KOPT-K1 (cell line): ENCODE measurements around the gene INO80.

Experiments
- H3K27ac ChIP-seq: fragments of 200-600 bp; sonication (generic); 2 replicates; pipeline ENCODE4 v1.5.1; 2016; ENCODE audit warnings: antibody characterized with exemption, mild to moderate bottlenecking, low read depth, low read length; ENCODE audit not compliant: poor library complexity, severe bottlenecking
- H3K36me3 ChIP-seq: fragments of 200-600 bp; sonication (generic); 2 replicates; pipeline ENCODE4 v1.5.1; 2017; ENCODE audit warnings: antibody characterized with exemption, mild to moderate bottlenecking, low read length, moderate library complexity; ENCODE audit not compliant: insufficient read depth
- H3K9me3 ChIP-seq: fragments of 200-600 bp; sonication (generic); 2 replicates; pipeline ENCODE4 v1.5.1; 2017; ENCODE audit warnings: antibody characterized with exemption, low read length, mild to moderate bottlenecking; ENCODE audit not compliant: insufficient read depth, poor library complexity, severe bottlenecking

INO80 gene

DNA sequence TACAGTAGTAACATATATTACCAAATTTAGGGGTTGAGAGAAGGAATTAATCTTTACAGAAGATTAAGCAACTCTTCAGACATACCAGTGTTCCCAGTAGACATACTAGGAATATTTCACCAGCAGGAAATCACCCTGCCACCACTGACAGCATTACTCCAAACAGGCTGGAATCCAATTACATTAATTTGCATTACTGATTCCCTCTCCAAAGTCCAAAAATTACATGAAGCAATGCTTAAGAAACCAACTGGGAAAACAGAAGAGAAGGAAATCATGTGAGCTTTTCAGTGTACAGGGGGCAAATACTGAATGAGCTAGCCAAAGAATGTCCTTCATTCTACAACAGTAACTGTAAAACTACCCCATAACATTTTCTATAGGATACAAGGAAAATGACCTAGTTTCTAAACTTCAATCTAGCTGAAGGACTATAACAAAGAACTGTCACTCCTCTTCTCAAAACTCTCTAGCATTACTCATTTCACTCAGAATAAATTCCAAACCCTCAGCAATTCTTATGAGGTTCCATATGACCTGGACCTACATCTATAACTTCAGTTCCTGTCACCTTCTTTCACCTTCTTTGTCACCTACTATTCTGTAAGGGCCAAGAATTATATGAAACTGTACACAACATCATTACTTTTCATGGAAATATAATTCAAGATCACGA lies 72.7 kb downstream of the INO80 start:
- Histone ChIP-seq H3K36me3 (peaks cover 98% of the 10 kb centered on the region), H3K9me3 (no peaks in the 10 kb centered on the region), H3K27ac (no peak overlapping the region)

DNA sequence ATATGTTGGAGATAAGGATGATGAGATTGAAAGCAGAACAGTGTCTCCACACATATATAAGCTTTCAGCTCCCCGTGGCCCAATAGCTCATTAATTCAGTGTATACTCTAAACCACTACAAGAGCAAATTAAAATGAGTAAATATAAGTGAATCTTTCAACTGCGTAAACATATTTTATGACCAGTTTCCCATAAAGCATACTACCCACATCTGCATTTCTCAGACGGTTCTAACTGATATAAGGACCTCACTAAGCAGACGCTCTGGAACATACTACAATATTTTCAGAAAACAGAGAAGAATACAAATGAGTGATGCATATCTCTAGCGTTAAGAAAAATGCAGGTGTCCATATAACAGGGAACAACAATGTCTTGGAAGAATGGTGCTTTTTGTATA lies 73.2 kb downstream of the INO80 start:
- Histone ChIP-seq H3K27ac (no peak overlapping the region), H3K9me3 (no peaks in the 10 kb centered on the region), H3K36me3 (peaks cover 93% of the 10 kb centered on the region)

DNA sequence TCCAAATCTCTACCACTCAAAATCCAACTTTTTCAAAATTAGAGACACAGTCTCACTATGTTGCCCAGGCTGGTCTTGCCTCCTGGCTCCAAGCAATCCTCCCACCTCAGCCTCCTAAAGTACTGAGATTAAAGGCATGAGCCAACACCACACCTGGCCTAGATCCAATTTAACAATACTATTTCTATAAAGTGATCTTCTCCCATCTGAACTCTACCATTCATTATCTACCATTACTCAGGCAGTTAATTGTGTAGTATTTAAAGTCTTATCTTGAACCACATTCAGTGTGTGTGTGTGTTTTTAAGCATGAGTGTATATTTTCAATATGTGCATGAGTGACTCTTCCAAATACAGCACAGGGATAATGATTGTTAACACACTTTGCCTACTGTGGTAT lies 77.0 kb downstream of the INO80 start:
- Histone ChIP-seq H3K36me3 (peaks cover 63% of the 10 kb centered on the region), H3K27ac (no peak overlapping the region), H3K9me3 (no peaks in the 10 kb centered on the region)

DNA sequence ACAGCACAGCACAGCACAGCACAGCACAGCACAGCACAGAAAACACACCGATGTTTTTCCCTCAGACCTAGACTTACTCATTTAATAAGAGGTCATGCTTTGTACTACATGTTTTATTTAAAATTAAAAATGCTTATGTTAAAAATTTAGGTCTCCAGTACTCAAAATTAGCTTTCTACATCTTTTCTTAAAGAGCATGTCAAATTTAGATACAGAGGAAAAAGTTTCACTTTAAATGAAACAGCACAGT lies 84.1 kb downstream of the INO80 start:
- Histone ChIP-seq H3K27ac (no peak overlapping the region), H3K36me3 (peaks cover 66% of the 10 kb centered on the region)

DNA sequence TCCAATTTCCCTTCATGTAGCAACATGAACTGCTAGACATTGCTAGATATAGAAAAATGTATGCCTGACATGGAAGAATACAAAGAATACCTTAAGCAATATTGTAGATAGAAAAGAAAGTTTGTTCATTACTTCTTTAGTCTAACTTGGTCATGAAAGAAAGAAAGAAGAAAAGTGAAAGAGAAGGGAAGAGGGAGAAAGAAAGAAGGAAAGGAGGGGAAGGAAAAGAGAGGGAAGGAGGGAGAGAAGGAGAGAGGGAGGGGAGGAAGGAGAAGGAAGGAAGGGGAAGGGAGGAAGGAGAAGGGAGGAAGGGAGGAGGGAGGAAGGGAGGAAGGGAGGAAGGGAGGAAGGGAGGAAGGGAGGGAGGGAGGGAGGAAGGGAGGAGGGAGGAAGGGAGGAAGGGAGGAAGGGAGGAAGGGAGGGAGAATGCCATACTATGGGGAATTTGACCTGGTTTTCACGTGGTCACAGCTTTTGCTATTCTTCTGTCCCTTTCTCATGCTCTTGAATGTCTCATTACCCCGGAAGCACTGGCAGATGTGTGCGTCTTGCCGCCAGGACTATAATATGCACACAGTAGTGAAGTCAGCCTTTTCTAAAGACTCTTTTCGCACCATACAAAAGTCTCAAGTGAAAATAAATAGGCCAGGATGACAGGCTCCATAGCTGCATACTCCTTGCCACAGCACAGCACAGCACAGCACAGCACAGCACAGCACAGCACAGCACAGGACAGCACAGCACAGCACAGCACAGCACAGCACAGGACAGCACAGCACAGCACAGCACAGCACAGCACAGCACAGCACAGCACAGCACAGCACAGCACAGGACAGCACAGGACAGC lies 84.6 kb downstream of the INO80 start:
- no peak overlapping the region for H3K27ac ChIP-seq
- no peaks in the 10 kb centered on the region for H3K9me3 ChIP-seq
- peaks cover 71% of the 10 kb centered on the region for H3K36me3 ChIP-seq

More for the DNA sequence above, 84.1 kb downstream of the INO80 start:
- H3K9me3 ChIP-seq = no peaks in the 10 kb centered on the region

DNA sequence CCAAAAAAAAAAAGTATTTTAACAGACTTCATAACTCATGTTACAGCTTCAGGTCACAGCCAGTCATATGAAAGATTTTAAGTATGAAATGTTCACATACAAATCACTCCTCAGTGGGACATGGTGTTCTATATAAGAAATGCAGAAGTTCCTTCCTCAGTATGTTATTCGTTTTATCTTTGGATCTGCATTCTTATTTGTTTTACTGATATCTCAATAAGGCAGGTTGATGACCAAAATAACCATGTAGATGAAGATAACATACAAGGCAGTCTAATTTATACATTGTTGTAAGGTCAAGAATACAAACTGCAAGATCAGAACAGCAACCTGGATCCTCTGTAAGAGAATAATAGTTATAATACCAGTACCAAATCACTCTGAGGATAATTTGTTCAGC lies 87.2 kb downstream of the INO80 start:
- Histone ChIP-seq H3K27ac (no peak overlapping the region), H3K36me3 (peaks cover 85% of the 10 kb centered on the region), H3K9me3 (no peaks in the 10 kb centered on the region)

DNA sequence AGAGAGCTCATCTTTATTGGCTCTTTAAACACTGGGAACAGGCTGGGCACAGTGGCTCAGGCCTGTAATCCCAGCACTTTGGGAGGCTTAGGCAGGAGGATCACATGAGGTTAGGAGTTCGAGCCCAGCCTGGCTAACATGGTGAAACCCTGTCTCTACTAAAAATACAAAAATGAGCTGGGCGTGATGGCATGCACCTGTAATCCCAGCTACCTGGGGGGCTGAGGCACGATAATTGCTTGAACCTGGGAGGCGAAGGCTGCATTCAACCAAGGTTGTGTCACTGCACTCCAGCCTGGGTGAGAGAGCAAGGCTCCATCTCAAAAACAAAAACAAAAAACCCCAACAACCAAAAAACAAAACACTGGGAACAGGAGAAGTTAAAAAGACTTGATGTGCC lies 90.7 kb downstream of the INO80 start:
- Histone ChIP-seq H3K9me3 (no peaks in the 10 kb centered on the region), H3K27ac (no peak overlapping the region), H3K36me3 (peaks cover 92% of the 10 kb centered on the region)

DNA sequence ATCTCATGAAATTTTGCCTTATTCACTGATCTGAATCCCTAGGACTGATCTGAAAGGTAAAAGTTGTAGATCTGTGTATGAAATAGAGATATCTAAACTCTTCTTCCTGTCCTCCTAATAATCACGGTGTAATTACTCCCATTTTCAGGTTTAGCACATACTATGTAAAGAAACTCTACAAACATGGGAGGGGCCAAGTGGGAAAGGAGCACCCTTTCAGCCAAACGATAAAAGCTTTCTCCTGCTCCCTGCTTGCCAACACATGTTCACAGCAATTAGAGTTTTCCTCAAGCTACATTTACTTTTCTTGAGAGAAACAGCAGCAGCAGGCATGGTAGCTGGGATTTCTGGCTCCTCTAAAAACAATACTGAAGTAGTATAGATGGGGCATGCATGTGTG lies 91.2 kb downstream of the INO80 start:
- peaks cover 92% of the 10 kb centered on the region for H3K36me3 ChIP-seq
- no peak overlapping the region for H3K27ac ChIP-seq
- H3K9me3 ChIP-seq = no peaks in the 10 kb centered on the region

DNA sequence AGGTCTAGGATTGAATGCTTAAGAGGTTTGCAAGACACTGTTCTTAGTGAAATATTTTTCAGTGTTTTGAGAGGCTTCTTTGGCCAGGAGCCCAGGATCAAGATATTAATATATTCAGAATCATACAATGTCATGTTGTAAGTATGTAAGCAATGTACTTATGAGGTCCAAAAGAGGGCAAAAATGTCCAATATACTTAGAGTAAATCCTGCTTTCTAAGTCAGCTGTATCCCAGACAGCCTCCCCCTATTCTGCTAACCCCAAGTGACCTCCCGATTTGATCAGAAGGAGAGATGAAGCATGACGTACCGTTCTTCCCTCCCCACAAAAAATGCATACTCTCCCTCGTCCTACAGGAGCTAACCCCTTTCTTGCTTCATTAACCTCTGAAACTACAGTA lies 91.9 kb downstream of the INO80 start:
- Histone ChIP-seq H3K27ac (no peak overlapping the region), H3K36me3 (peaks cover 92% of the 10 kb centered on the region), H3K9me3 (no peaks in the 10 kb centered on the region)

DNA sequence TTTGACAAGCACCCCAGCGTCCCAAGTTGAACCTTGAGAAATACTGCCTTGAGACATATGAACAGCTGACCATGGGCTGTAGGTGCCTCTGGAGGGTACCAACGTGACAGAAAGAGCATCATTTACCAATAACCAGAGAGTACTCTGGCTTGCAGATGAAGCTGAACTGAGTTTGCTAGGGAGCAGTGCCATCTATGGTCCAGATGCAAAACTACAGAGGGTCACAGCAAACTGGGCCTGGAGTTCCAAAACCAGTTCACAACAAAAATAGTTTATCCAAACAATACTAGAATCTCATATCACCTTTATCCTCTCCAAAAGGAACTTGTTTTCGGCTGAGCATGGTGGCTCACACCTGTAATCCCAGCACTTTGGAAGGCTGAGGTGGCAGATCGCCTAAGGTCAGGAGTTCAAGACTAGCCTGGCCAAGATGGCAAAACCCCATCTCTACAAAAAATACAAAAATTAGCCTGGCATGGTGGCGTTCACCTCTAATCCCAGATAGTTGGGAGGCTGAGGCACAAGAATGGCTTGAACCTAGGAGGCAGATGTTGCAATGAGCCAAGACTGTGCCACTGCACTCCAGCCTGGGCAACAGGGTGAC lies 93.5 kb downstream of the INO80 start:
- H3K36me3 ChIP-seq = peaks cover 92% of the 10 kb centered on the region

DNA sequence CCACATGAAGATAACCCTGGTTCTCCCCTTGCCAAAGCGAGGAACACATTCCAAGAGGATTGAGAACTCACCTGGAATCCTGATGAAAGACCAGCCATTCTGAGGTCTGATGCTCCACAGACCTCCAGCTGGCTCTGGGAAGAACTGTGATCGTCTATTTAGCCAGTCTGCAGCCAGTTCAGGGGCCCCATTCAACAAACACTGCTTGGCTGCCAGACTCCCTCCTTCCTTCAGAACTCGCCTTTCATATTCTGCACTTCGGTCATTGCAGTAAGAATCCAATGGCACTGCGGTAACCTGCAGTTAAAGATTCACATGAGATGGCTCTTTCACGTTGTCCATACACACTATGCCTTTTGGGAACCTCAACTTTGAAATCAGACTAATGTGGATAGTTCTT lies 95.3 kb downstream of the INO80 start:
- peaks cover 92% of the 10 kb centered on the region for H3K36me3 ChIP-seq
- H3K9me3 ChIP-seq = no peaks in the 10 kb centered on the region
- H3K27ac ChIP-seq = no peak overlapping the region

More for the DNA sequence above, 93.5 kb downstream of the INO80 start:
- H3K9me3 ChIP-seq = no peaks in the 10 kb centered on the region
- no peak overlapping the region for H3K27ac ChIP-seq

DNA sequence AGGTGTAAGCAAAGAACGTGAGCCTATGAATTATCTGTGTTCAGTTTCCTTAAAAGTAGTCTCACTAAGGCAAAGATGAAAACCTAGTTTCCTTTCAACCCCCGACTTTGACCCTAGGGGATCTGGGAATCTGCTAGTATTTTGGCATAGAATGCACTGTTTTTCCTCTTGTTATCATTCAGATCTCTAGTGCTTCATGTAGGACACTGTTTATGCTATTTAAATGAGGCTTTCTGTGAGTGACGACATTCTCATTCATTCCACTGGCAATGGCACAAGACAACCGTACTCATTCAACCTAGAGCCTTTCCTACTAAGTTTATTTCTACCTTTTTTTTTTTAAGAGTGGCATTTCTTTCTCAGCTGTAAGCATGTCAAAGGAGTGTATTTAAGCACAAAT lies 95.8 kb downstream of the INO80 start:
- H3K9me3 ChIP-seq = no peaks in the 10 kb centered on the region
- peaks cover 92% of the 10 kb centered on the region for H3K36me3 ChIP-seq
- H3K27ac ChIP-seq = no peak overlapping the region

DNA sequence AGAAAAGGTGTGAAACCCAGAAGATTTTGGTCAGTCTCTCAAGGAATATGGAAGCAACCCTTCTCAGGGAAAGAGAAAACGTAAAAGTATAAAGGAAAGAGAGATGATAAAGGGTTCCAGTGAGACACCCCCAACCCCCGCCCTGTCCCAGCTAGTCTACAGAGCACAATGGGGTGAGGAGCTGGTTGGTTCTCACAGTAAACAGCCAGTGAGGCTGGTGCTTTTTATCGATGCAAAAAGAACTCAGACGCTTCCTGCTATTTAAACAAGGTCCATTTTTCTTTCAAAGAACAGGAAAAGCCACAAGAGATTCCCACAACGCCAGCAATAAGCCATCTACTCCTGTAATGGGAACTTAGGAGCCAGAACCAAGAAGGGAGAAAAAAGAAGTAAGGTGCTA lies 96.9 kb downstream of the INO80 start:
- peaks cover 92% of the 10 kb centered on the region for H3K36me3 ChIP-seq

DNA sequence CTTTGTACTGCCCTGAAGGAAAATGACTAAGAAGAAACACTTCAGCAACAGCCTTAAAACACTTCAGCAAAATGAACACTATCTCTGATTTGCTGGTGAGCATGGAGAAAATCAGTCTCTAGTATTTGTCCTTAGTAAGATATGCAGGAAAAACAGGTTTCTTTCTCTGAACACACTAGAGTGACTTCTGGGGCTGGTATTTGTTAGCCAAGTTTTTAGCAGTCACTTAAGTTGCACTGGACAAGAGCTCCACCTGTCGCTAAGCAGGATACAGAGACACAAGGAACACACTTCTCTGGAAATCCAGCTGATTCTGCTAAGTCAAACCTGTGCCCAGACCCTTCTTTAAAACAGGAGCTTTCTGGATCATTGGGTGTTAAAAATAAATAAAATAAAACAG lies 97.5 kb downstream of the INO80 start:
- Histone ChIP-seq H3K9me3 (no peaks in the 10 kb centered on the region), H3K36me3 (peaks cover 98% of the 10 kb centered on the region), H3K27ac (no peak overlapping the region)

More for the DNA sequence above, 96.9 kb downstream of the INO80 start:
- Histone ChIP-seq H3K9me3 (no peaks in the 10 kb centered on the region), H3K27ac (no peak overlapping the region)

DNA sequence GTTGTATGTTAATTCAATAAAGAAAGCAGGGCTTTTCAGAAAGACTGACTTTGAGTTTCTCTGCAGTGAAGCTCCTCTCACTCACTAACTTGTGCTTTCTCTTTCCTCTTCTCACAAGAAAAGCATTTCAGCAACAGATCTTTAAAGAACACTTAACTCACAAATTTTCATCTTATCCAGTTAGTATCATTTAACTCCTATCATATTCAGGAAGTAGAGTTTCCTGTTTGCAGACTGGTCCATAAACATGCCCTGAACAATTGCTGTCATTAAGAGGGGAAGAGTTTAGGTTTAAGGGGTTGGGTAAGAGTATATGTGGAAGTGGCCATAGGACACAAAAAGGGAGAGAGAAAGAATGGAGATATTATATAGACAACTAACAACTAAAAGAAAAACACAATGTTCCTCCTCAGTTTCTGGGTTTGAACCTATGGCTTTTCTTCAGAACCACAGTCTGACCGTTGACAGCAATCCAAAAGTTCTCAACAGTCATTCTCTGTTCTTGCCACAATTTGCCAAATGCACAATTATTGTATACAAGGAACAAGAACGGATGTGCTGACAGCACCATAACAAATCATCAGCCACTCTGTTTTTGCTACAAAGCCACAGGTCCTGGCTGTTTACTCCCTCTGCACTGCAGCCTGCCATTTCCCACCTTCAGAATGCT lies 98.9 kb downstream of the INO80 start:
- H3K9me3 ChIP-seq = no peaks in the 10 kb centered on the region
- peaks cover 97% of the 10 kb centered on the region for H3K36me3 ChIP-seq
- no peak overlapping the region for H3K27ac ChIP-seq
